ENCODE data around the gene LAMA5. TPM values are rescaled to one million over a fixed set of nuclear protein-coding genes. Genes with fewer than 3 reads are reported as not detected.

The LAMA5 gene
- polyA plus RNA-seq, 1 of the 3 experiments (the other 2 are of a cell fraction), result 27.2 TPM

DNA sequence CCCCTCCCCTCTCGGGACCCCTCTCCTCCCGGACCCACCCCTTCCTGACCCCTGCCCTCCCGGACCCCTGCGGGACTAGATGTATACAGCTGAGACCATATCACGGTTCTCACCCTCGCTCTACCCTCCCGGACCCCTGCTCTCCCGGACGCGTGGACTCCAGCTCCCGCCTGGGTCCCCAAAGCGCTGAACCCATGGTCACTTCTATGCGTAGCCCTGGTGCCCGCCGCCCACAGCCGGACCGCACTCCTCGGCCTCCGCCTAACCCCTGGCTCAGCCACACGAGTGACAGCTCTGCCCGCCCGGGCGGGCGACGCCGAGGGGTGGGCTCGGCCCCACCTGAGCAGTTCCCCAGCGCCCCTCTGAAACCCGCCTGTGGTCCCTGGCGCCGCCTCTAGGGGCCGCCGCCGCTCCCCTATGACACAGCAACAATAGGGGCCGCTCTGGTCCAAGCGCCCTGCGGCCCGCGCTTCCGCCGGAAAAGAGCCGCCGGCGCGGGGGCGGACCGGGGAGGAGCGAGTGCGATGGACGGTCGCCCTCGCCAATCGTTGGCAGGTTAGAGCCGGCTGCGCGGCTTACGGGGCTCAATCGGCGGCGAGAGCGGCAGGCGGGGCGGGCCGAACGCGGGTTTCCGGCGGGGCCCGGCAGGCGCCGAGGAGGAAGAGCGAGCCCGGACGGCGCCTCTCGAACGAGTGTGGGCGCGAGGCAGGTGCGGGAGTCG is 64.6 kb downstream of the LAMA5 start, which contains the start of gene ADRM1 (continued):
- TF ChIP-seq, protein P1, sequence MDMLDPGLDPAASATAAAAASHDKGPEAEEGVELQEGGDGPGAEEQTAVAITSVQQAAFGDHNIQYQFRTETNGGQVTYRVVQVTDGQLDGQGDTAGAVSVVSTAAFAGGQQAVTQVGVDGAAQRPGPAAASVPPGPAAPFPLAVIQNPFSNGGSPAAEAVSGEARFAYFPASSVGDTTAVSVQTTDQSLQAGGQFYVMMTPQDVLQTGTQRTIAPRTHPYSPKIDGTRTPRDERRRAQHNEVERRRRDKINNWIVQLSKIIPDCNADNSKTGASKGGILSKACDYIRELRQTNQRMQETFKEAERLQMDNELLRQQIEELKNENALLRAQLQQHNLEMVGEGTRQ (IDR thresholded peaks at IDR 0.05; ENCODE audit: borderline replicate concordance, low read depth, low read length), result no peak
- TF ChIP-seq GATA2 (CRISPR knock-in tag; IDR thresholded peaks at IDR 0.05), result no peak
- peak; percentile 62; the same call in 1 of the 2 replicates for TF ChIP-seq TAF1 (IDR thresholded peaks at IDR 0.05; ENCODE audit: borderline replicate concordance, low read depth, low read length)
- peak in 1 of 2 experiments; percentile 66; a peak in 1 of 4 replicates for TF ChIP-seq EP300 (IDR thresholded peaks at IDR 0.05; ENCODE audit: borderline replicate concordance in 1 of 2, low read depth in 1 of 2, low read length in 1 of 2)
- TF ChIP-seq RAD21 (IDR thresholded peaks at IDR 0.05; ENCODE audit: low read length), result peak; percentile 43
- no peak for TF ChIP-seq NFIC (IDR thresholded peaks at IDR 0.05; ENCODE audit: borderline replicate concordance)
- peak; percentile 65 for TF ChIP-seq MXI1 (IDR thresholded peaks at IDR 0.05; ENCODE audit: low read depth, low read length)

DNA sequence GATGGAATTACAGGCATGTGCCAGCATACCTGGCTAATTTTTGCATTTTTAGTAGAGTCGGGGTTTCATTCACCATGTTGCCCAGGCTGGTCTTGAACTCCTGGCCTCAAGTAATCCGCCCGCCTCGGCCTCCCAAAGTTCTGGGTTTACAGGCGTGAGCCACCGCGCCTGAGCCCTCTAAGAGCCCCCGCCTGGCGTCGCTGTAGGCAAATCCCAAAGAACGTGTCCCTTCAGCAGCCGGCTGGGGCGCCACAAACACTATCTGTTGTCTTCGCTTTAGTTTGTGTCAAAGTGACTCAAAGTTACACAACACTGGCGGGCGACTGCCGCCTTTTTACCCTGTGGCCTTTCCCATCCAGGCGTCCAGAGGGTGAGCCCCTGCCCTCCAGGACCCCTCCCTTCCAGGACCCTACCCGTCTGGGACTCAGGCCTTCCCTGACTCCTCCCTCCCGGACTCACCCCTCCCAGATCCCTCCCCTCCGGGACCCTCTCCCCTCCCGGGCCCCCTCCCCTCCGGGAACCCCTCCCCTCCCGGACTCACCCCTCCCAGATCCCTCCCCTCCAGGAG is 65.3 kb downstream of the LAMA5 start:
- H3K36me3 ChIP-seq (replicated peaks in 1 of 2; ENCODE audit: control insufficient read depth in 1 of 2, insufficient read depth in 2 of 2, low read length in 1 of 2), result peaks cover 5 to 34% of the 10 kb centered on the region in 2 experiments
- DNase-seq, result peak; percentile 92
- H3K9me2 ChIP-seq, result no peaks in the 10 kb centered on the region
- peaks cover 7 to 26% of the 10 kb centered on the region in 2 experiments; a peak in 2 of 4 replicates for H3K4me1 ChIP-seq (ENCODE audit: control insufficient read depth in 1 of 2, insufficient read depth in 2 of 2, low read depth in 1 of 2, low read length in 1 of 2)
- no peaks in the 10 kb centered on the region for H3K27me3 ChIP-seq (ENCODE audit: insufficient read depth)
- peaks cover 36% of the 10 kb centered on the region for H4K20me1 ChIP-seq (ENCODE audit: insufficient read depth)
- H3K79me2 ChIP-seq (ENCODE audit: insufficient read depth), result peaks cover 41% of the 10 kb centered on the region
- H3K9ac ChIP-seq, result peak overlapping the region; percentile 81; the same call in 1 of the 2 replicates
- ChIA-PET POLR2A (interaction anchor here (0.5 to 0.7 kb wide), 2 partner anchors 84 to 86 kb away, joined by 3 read pairs; partner anchors contain the start of gene RPS21), CTCF (interaction anchor here (0.6 to 3.2 kb wide), 21 partner anchors 11 to 291 kb away, joined by 3 to 25 read pairs (median 5); partner anchors contain the start of genes LAMA5 and RPS21)
- peaks cover 12% of the 10 kb centered on the region for H3F3A ChIP-seq (replicated peaks; ENCODE audit: insufficient read depth)
- H3K27ac ChIP-seq (ENCODE audit: low read depth in 2 of 2, low read length in 1 of 2), result peak overlapping the region; percentile 80 to 94
- no peaks in the 10 kb centered on the region for H3K9me3 ChIP-seq
- H3K4me2 ChIP-seq, result peak overlapping the region; percentile 90
- WGBS (ENCODE audit: low lambda C conversion rate), result 2% methylated on average over 23 of the region's 24 CpGs
- peak overlapping the region; percentile 96 to 97 for H3K4me3 ChIP-seq (ENCODE audit: low read depth in 2 of 2, low read length in 1 of 2)
- H2AFZ ChIP-seq (ENCODE audit: low read depth), result no peak overlapping the region
- TF ChIP-seq, protein P1 (IDR thresholded peaks at IDR 0.05; ENCODE audit: borderline replicate concordance, low read depth, low read length), result no peak
- TF ChIP-seq FOXJ3 (CRISPR knock-in tag; IDR thresholded peaks at IDR 0.05) (no peak), YY1 (IDR thresholded peaks at IDR 0.05; ENCODE audit: low read depth) (no peak), GATA2 (CRISPR knock-in tag; IDR thresholded peaks at IDR 0.05) (no peak), RXRA (IDR thresholded peaks at IDR 0.05; ENCODE audit: borderline replicate concordance, low read depth) (no peak), TEAD4 (IDR thresholded peaks at IDR 0.05; ENCODE audit: borderline replicate concordance, insufficient read depth) (no peak), NRF1 (IDR thresholded peaks at IDR 0.05; ENCODE audit: low read depth, low read length) (no peak), SIN3A (IDR thresholded peaks at IDR 0.05; ENCODE audit: borderline replicate concordance, low read depth, low read length) (peak; percentile 82), EZH2phosphoT487 (IDR thresholded peaks at IDR 0.05; ENCODE audit: borderline replicate concordance, low read depth) (no peak), RFX5 (IDR thresholded peaks at IDR 0.05; ENCODE audit: low read length) (0 out of 2 replicates have a peak, but pooled peaks have one; percentile 21), TAF1 (IDR thresholded peaks at IDR 0.05; ENCODE audit: borderline replicate concordance, low read depth, low read length) (no peak), NFIC (IDR thresholded peaks at IDR 0.05; ENCODE audit: borderline replicate concordance) (no peak), SMC3 (IDR thresholded peaks at IDR 0.05; ENCODE audit: low read depth, low read length) (peak; percentile 73), USF1 (IDR thresholded peaks at IDR 0.05; ENCODE audit: borderline replicate concordance, low read depth) (no peak), RCOR1 (IDR thresholded peaks at IDR 0.05; ENCODE audit: low read length) (peak; percentile 75), RAD21 (IDR thresholded peaks at IDR 0.05; ENCODE audit: low read length) (peak; percentile 74), EP300 (IDR thresholded peaks at IDR 0.05; ENCODE audit: borderline replicate concordance in 1 of 2, low read depth in 1 of 2, low read length in 1 of 2) (no peak), MXI1 (IDR thresholded peaks at IDR 0.05; ENCODE audit: low read depth, low read length) (peak; percentile 71), MEF2A (IDR thresholded peaks at IDR 0.05; ENCODE audit: borderline replicate concordance, low read depth) (no peak), JUND (IDR thresholded peaks at IDR 0.05) (no peak), TCF12 (IDR thresholded peaks at IDR 0.05) (no peak)
- TF ChIP-seq, protein P2, sequence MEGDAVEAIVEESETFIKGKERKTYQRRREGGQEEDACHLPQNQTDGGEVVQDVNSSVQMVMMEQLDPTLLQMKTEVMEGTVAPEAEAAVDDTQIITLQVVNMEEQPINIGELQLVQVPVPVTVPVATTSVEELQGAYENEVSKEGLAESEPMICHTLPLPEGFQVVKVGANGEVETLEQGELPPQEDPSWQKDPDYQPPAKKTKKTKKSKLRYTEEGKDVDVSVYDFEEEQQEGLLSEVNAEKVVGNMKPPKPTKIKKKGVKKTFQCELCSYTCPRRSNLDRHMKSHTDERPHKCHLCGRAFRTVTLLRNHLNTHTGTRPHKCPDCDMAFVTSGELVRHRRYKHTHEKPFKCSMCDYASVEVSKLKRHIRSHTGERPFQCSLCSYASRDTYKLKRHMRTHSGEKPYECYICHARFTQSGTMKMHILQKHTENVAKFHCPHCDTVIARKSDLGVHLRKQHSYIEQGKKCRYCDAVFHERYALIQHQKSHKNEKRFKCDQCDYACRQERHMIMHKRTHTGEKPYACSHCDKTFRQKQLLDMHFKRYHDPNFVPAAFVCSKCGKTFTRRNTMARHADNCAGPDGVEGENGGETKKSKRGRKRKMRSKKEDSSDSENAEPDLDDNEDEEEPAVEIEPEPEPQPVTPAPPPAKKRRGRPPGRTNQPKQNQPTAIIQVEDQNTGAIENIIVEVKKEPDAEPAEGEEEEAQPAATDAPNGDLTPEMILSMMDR (IDR thresholded peaks at IDR 0.05), result peak; percentile 76
